KG1 (cell line): ENCODE data around the gene NDUFV1.
"Not testable (repeated sequence)": the region's sequence is repeated elsewhere in the genome, so short reads cannot be mapped to it uniquely, and the experiment has no call there.

Experiments
- DNase-seq: peaks from one replicate; lab custom pipeline; 2025; lab: John Stamatoyannopoulos, UW

NDUFV1 gene

DNA sequence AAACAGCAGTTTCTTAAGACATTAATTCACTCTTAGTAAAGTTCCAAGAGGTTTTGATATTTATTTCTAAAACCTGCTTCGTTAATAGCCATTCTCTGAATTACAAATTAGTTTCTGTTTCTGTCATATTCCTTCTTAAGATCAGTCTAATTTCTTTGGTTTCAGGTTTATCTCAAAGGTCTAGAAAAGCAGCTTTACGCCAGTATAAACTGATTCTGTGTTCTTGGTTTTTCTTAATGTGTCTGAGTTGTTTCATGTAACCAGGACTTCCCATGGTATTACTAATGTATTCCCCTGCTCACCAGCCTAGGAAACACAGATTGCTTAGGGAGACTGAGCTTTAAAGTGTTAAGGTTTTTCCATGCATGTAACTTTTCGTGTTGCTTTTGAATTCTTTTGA is 50.6 kb downstream of the NDUFV1 start:
- no peak for DNase-seq

DNA sequence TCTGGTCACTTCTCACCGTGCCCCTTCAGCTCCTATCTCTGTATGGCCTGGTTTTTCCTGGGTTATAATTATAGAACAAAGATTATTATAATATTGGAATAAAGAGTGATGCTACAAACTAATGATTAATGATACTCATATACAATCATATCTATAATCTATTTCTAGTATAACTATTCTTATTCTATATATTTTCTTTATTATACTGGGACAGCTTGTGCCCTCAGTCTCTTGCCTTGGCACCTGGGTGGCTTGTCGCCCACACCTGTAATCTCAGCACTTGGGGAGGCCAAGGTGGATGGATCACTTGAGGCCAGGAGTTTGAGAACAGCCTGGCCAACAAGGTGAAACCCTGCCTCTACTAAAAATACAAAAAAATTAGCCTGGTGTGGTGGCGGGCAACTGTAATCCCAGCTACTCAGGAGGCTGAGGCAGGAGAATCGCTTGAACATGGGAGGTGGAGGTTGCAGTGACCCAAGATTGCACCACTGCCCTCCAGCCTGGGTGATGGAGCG is 53.0 kb downstream of the NDUFV1 start:
- not testable (repeated sequence) for DNase-seq

DNA sequence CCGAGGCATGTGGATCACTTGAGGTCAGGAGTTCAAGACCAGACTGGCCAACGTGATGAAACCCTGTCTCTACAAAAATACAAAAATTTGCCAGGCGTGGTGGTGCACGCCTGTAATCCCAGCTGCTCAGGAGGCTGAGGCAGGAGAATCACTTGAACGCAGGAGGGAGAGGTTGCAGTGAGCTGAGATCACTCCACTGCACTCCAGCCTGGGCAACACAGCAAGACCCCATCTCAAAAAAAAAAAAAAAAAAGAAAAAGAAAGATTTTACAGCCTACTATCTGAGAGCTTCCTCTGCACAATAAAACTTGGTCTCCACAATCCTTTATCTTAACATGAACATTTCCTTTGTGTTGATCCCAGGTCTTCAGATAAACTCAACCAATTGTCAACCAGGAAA is 54.0 kb downstream of the NDUFV1 start:
- not testable (repeated sequence) for DNase-seq
